Measurements from ENCODE around the gene TCHP. TPM values are rescaled to one million over a fixed set of nuclear protein-coding genes. Genes with fewer than 3 reads are reported as not detected.

Gene TCHP
- total and polyA plus RNA-seq, 5 donors = 7.1 to 13.5 (median 10.2) TPM

DNA sequence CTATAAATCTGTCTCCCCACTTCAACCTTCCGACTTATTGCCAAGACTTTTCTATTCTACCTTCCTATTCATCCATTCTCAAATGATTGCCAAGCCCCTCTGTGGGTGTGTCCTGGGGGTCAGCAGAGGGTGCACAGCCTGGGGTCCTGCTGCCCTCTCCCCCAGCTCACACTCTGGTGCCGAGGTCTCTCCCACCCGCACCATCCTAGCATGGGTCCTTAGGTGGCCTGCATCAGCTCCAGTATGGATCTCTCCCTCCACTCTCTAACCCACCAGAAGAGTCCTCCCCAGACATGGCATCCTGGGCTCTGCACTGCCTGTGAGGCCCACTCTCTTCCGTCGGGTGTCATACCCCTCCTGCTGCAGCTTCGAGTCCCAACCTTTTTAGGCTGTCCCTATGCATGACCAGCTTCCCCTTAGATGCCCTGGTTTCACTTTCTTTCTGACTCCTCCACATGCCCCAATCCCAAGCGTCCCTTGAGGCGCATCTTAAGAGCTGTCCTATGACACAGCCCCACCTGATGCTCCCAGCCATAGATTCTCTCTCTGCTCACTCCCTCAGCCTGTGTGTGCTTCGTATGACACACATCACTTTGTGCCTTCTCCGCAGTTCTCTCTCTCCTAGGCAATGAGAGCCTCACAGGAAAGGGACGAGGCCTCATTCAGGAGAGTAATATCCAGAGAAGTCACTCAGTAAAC is 52.2 kb downstream of the TCHP start:
- 84% methylated on average over 11 of the region's 11 CpGs for WGBS
- DNase-seq = no peak
- H3K4me3 ChIP-seq (ENCODE audit: low read length) = no peak overlapping the region
- peaks cover 8% of the 10 kb centered on the region for H3K4me1 ChIP-seq (ENCODE audit: control insufficient read depth, insufficient read depth, low read length)
- peak; percentile 11 to 18 for ATAC-seq
- no peaks in the 10 kb centered on the region for H3K9me3 ChIP-seq (ENCODE audit: control insufficient read depth, low read length)
- H3K27me3 ChIP-seq (ENCODE audit: control insufficient read depth, insufficient read depth) = no peaks in the 10 kb centered on the region
- peak overlapping the region; percentile 69 for H3K27ac ChIP-seq (ENCODE audit: low read length)
- intact Hi-C loops (cut with DNase I) = no loop called here

DNA sequence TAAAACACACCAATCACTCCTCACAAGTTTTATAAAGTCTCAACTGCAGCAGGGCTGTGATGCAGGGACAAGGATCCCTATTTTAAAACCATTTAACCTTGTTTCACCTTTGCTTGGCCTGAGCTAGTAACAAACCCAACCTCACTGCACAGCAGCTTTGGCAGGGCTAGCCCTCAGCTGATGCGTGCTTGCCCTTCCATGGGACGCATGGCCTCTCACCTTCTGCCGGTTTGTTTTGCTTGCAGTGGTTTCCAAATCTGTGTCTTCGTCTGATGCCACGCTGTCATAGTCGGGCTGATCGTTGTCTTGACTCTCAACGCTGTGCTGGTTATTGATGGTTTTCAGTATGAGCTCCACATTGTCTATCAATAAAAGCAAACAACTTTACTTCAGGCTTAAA is 52.8 kb downstream of the TCHP start:
- peak; percentile 27 to 49 for ATAC-seq
- DNase-seq = no peak
- Histone ChIP-seq H3K4me1 (ENCODE audit: control insufficient read depth, insufficient read depth, low read length) (peaks cover 8% of the 10 kb centered on the region), H3K27ac (ENCODE audit: low read length) (peak overlapping the region; percentile 69), H3K4me3 (ENCODE audit: low read length) (no peak overlapping the region), H3K27me3 (ENCODE audit: control insufficient read depth, insufficient read depth) (no peaks in the 10 kb centered on the region), H3K9me3 (ENCODE audit: control insufficient read depth, low read length) (no peaks in the 10 kb centered on the region)
- 75% methylated on average over 8 of the region's 8 CpGs for WGBS
- intact Hi-C loops (cut with DNase I) = no loop called here

DNA sequence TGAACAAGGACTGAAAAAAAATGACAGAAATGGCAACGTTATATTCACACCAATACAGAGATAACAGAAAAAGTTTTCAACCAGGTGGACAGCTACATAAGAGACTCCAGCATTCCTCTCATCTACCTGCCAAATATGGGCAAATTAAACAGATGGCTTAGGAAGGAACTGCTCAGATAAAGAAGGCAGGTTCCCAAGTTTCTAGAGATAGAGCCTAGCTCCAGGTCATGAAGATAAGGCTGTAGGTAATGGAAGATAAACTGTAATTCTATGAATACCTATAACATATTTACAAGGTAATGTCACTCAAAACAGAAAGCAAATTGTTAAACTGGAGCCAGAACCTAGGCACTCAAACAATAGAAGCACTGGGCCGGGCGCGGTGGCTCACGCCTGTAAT is 53.6 kb downstream of the TCHP start:
- Histone ChIP-seq H3K4me1 (ENCODE audit: control insufficient read depth, insufficient read depth, low read length) (peaks cover 4% of the 10 kb centered on the region), H3K27me3 (ENCODE audit: control insufficient read depth, insufficient read depth) (no peaks in the 10 kb centered on the region), H3K27ac (ENCODE audit: low read length) (peak overlapping the region; percentile 25), H3K9me3 (ENCODE audit: control insufficient read depth, low read length) (no peaks in the 10 kb centered on the region), H3K4me3 (ENCODE audit: low read length) (no peak overlapping the region)
- DNase-seq (no peak), ATAC-seq (no peak)
- intact Hi-C loops (cut with DNase I) = no loop called here
- 89% methylated on average over 5 of the region's 5 CpGs for WGBS

DNA sequence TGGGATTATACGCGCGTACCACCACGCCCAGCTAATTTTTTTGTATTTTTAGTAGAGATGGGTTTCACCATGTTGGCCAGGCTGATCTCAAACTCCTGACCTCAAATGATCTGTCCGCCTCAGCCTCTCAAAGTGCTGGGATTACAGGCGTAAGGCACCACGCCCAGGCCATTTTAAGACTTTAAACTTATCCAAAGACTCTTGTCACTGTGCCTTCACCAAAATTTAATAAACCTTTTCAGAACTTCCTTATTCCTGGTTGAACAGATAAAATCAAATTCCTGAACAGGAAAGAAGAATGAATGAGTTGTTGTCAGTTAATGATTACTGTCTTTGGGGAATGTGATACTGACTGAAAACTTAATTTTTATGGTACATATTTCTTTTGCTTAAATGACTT is 58.3 kb downstream of the TCHP start:
- 99% methylated on average over 7 of the region's 7 CpGs for WGBS
- no peak for ATAC-seq

DNA sequence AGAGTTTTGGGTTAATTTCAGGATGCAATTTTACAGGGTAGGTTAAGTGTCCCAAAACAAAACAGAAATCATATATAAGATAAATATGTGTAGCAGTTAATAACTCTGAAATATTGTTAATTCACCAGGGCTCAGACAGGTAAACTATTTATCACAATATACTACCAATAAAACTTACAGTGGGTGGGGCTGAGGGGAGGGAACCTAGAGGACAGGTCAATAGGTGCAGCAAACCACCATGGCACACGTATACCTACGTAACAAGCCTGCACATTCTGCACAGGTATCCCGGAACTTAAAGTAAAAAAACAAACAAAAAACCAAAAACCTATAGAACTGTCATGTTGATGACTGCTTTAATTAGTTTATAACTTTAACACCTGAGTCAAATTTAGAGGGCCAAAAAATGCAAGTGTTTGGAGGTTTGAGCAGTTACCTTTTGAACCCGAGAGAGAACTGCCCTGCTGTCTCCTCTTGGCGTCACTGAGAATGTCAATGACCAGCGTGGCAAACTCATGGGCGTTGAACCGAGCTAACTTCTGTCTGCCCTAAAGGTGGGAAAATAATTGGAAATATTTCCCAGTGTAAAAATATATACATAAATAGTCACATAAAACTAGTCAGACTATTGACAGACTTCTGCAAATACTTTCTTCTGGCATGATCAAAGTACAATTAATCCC is 59.5 kb downstream of the TCHP start:
- Histone ChIP-seq H3K9me3 (ENCODE audit: control insufficient read depth, low read length) (no peaks in the 10 kb centered on the region), H3K27ac (ENCODE audit: low read length) (no peak overlapping the region), H3K27me3 (ENCODE audit: control insufficient read depth, insufficient read depth) (no peaks in the 10 kb centered on the region), H3K4me1 (ENCODE audit: control insufficient read depth, insufficient read depth, low read length) (no peaks in the 10 kb centered on the region), H3K4me3 (ENCODE audit: low read length) (no peak overlapping the region)
- intact Hi-C loops (cut with DNase I) = no loop called here
- ATAC-seq (no peak), DNase-seq (no peak)
- 93% methylated on average over 8 of the region's 8 CpGs for WGBS

More for the DNA sequence above, 58.3 kb downstream of the TCHP start:
- H3K4me3 ChIP-seq (ENCODE audit: low read length) = no peak overlapping the region
- DNase-seq = no peak
- no peaks in the 10 kb centered on the region for H3K9me3 ChIP-seq (ENCODE audit: control insufficient read depth, low read length)
- no peak overlapping the region for H3K27ac ChIP-seq (ENCODE audit: low read length)
- intact Hi-C loops (cut with DNase I) = no loop called here
- H3K27me3 ChIP-seq (ENCODE audit: control insufficient read depth, insufficient read depth) = no peaks in the 10 kb centered on the region
- H3K4me1 ChIP-seq (ENCODE audit: control insufficient read depth, insufficient read depth, low read length) = no peaks in the 10 kb centered on the region

DNA sequence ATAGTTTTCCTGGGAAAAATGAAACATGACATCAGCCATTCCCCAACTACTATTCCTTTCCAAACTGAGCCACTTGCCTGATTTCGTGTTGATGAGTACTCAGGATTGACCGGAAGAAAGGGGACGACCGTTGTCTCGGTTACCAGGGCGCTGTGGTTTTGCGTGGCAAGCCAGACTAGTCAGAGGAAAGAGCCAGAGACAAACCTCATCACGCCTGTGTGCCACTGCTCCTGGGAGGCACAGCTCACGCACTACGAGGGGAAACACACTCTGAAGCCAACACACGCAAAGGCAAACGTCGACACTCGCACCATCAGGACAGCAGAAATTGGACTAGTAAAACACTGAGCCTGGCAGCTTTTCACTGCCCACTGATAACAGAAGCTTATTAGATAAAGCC is 61.1 kb downstream of the TCHP start:
- intact Hi-C loops (cut with DNase I) = no loop called here
- Histone ChIP-seq H3K4me1 (ENCODE audit: control insufficient read depth, insufficient read depth, low read length) (no peaks in the 10 kb centered on the region), H3K4me3 (ENCODE audit: low read length) (peak overlapping the region; percentile 1), H3K27ac (ENCODE audit: low read length) (peak overlapping the region; percentile 88), H3K9me3 (ENCODE audit: control insufficient read depth, low read length) (no peaks in the 10 kb centered on the region), H3K27me3 (ENCODE audit: control insufficient read depth, insufficient read depth) (no peaks in the 10 kb centered on the region)
- 55% methylated on average over 14 of the region's 14 CpGs for WGBS
- DNase-seq (peak in 1 of 3 donors; percentile 27), ATAC-seq (peak; percentile 69 to 75)

DNA sequence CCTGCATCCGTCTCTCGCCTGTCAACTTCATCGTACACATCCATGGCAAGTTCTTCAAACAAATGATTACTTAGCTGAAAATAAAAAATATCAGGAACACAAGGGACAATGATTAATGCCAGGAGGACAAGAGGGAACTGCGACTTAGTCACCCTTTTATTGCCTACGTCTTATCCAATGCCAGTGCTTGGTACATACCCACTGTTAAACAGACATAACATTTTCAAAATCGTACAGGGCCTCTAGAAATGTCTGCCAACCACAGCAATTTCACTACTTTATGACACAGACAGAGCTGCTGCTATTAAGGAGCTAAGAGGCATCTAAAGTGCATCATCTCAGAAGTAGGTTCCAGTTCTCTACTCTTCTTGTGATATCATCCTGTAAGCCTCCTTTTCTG is 61.5 kb downstream of the TCHP start:
- H3K27me3 ChIP-seq (ENCODE audit: control insufficient read depth, insufficient read depth) = no peaks in the 10 kb centered on the region
- H3K4me1 ChIP-seq (ENCODE audit: control insufficient read depth, insufficient read depth, low read length) = no peaks in the 10 kb centered on the region
- no peak overlapping the region for H3K4me3 ChIP-seq (ENCODE audit: low read length)
- intact Hi-C loops (cut with DNase I) = no loop called here
- 61% methylated on average over 6 of the region's 6 CpGs for WGBS
- peak overlapping the region; percentile 88 for H3K27ac ChIP-seq (ENCODE audit: low read length)
- ATAC-seq (peak; percentile 15 to 49), DNase-seq (no peak)
- H3K9me3 ChIP-seq (ENCODE audit: control insufficient read depth, low read length) = no peaks in the 10 kb centered on the region

DNA sequence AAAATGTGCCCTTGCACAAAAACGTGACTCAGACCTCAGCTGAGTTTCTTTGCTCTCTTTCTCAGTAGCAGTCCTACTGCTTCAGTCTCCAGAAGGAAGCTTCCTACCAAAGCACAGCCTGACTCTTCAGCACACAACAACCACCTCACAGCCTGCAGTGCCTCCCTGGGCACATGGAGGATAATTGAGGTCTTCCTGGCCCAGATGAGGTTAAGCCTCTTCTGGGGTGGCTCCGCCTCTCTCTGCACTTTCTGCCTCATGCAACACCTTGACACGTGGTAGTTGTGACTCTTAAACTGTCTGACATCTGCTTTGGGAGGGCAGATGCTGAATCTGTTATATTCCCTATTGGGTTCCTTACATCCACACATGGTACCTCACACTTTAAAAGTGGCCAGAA is 62.3 kb downstream of the TCHP start:
- Histone ChIP-seq H3K27me3 (ENCODE audit: control insufficient read depth, insufficient read depth) (no peaks in the 10 kb centered on the region), H3K9me3 (ENCODE audit: control insufficient read depth, low read length) (no peaks in the 10 kb centered on the region), H3K4me1 (ENCODE audit: control insufficient read depth, insufficient read depth, low read length) (no peaks in the 10 kb centered on the region), H3K27ac (ENCODE audit: low read length) (no peak overlapping the region), H3K4me3 (ENCODE audit: low read length) (no peak overlapping the region)
- intact Hi-C loops (cut with DNase I) = no loop called here
- WGBS = 70% methylated on average over 3 of the region's 3 CpGs
- ATAC-seq = no peak
- DNase-seq = no peak

DNA sequence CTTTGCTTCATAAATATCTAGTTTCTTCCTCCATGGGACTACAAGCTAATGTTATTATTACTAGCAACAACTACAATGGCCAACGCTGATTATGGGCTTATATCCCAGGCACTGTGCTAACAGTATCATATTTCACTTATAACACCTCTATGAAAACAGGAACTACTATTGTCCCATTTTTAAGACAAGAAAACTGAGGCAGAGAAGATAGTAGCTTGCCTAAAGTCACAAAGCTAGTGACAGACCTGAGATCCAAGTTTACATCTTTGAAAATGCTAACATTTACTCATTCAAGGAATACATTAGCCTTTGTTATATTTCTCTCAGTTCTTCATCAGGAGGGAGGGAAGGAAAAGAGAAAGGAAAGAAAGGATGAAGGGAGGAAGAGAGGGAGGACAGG is 63.3 kb downstream of the TCHP start:
- H3K9me3 ChIP-seq (ENCODE audit: control insufficient read depth, low read length) = no peaks in the 10 kb centered on the region
- no peaks in the 10 kb centered on the region for H3K27me3 ChIP-seq (ENCODE audit: control insufficient read depth, insufficient read depth)
- ATAC-seq (no peak), DNase-seq (no peak)
- no peak overlapping the region for H3K4me3 ChIP-seq (ENCODE audit: low read length)
- 88% methylated on average over 1 of the region's 1 CpG for WGBS
- H3K27ac ChIP-seq (ENCODE audit: low read length) = no peak overlapping the region
- H3K4me1 ChIP-seq (ENCODE audit: control insufficient read depth, insufficient read depth, low read length) = no peaks in the 10 kb centered on the region
- intact Hi-C loops (cut with DNase I) = no loop called here

DNA sequence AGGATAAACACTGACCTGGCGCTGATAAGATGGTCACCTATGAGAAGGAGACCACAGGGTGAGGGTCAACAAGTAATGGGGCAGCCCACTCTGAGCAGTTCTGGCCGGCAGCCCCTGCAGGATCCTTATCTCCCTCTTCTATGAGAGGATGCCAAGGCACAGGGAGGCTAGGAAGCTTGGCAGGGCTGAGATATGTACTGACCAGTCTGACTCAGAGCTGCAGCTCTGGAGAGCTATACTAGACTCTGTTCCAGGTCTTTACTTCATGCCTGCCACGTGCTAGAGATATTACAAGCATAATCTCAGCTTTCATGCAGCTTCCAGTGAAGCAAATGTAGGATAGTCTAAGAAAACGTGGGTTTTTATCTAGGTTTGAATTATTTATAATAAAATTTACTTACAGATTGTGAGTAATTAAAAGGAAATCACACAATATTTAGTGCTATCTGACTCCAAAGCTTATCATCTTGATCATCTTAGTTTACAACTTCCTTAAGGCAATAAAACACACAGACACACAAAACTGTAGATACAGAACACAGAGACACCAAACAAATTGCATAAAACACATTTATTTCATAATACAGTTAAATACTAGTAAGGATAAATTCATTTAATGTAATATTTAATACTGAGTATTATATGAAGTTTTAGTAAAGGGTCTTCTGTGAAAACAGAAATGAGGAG is 63.8 kb downstream of the TCHP start:
- H3K9me3 ChIP-seq (ENCODE audit: control insufficient read depth, low read length) = no peaks in the 10 kb centered on the region
- DNase-seq (peak in 2 of 3 donors; percentile 41 to 72), ATAC-seq (peak; percentile 78 to 82)
- intact Hi-C loops (cut with DNase I) = no loop called here
- H3K4me1 ChIP-seq (ENCODE audit: control insufficient read depth, insufficient read depth, low read length) = no peaks in the 10 kb centered on the region
- 45% methylated on average over 4 of the region's 4 CpGs for WGBS
- no peak overlapping the region for H3K27ac ChIP-seq (ENCODE audit: low read length)
- no peaks in the 10 kb centered on the region for H3K27me3 ChIP-seq (ENCODE audit: control insufficient read depth, insufficient read depth)
- H3K4me3 ChIP-seq (ENCODE audit: low read length) = no peak overlapping the region

DNA sequence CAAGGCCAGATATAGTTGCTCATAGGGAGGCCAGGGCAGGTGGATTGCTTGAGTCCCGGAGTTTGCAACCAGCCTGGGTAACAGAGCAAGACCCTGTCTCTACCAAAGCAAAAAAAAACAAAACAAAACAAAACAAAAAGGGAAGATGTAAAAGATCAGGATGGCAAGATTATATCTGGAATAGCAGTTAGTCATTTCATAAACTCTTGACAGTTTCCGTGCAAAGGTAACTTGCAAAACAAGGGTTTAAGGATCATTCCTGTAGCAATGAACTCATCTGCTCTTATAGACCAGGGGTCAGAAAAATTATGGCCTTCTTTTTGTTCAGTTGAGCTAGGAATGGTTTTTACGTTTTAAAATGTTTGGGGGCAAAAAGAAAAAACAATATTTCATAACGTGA is 66.5 kb downstream of the TCHP start:
- DNase-seq (no peak), ATAC-seq (no peak)
- WGBS = 94% methylated on average over 4 of the region's 4 CpGs
- Histone ChIP-seq H3K27me3 (ENCODE audit: control insufficient read depth, insufficient read depth) (no peaks in the 10 kb centered on the region), H3K27ac (ENCODE audit: low read length) (no peak overlapping the region), H3K9me3 (ENCODE audit: control insufficient read depth, low read length) (no peaks in the 10 kb centered on the region), H3K4me1 (ENCODE audit: control insufficient read depth, insufficient read depth, low read length) (peaks cover 1% of the 10 kb centered on the region), H3K4me3 (ENCODE audit: low read length) (no peak overlapping the region)
- intact Hi-C loops (cut with DNase I) = no loop called here
